Measurements from ENCODE around the gene ATG9A. TPM values are rescaled to one million over a fixed set of nuclear protein-coding genes. Genes with fewer than 3 reads are reported as not detected.
A peak's percentile ranks its signal among the peaks of the same experiment; 100 is the strongest.

The ATG9A gene
- total RNA-seq, 1 donor from 2014 or later = 82.8 TPM

GRCh38 chr2:219273937-219274336, 44.5 kb upstream of the ATG9A start:
- no peak overlapping the region for H3K4me3 Mint-ChIP-seq (ENCODE audit: unreplicated experiment)
- peak overlapping the region; percentile 98 for H3K27ac Mint-ChIP-seq (ENCODE audit: unreplicated experiment)
- no peaks in the 10 kb centered on the region for H3K36me3 Mint-ChIP-seq (ENCODE audit: low read depth)
- H3K9me3 Mint-ChIP-seq (ENCODE audit: low read depth) = no peaks in the 10 kb centered on the region
- no peaks in the 10 kb centered on the region for H3K27me3 Mint-ChIP-seq (ENCODE audit: low read depth)
- TF ChIP-seq, protein P1, sequence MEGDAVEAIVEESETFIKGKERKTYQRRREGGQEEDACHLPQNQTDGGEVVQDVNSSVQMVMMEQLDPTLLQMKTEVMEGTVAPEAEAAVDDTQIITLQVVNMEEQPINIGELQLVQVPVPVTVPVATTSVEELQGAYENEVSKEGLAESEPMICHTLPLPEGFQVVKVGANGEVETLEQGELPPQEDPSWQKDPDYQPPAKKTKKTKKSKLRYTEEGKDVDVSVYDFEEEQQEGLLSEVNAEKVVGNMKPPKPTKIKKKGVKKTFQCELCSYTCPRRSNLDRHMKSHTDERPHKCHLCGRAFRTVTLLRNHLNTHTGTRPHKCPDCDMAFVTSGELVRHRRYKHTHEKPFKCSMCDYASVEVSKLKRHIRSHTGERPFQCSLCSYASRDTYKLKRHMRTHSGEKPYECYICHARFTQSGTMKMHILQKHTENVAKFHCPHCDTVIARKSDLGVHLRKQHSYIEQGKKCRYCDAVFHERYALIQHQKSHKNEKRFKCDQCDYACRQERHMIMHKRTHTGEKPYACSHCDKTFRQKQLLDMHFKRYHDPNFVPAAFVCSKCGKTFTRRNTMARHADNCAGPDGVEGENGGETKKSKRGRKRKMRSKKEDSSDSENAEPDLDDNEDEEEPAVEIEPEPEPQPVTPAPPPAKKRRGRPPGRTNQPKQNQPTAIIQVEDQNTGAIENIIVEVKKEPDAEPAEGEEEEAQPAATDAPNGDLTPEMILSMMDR (IDR thresholded peaks at IDR 0.05) = no peak
- peaks cover 43% of the 10 kb centered on the region for H3K4me1 Mint-ChIP-seq (ENCODE audit: low read depth)
- DNase-seq (ENCODE audit: low spot score) = peak; percentile 67

DNA sequence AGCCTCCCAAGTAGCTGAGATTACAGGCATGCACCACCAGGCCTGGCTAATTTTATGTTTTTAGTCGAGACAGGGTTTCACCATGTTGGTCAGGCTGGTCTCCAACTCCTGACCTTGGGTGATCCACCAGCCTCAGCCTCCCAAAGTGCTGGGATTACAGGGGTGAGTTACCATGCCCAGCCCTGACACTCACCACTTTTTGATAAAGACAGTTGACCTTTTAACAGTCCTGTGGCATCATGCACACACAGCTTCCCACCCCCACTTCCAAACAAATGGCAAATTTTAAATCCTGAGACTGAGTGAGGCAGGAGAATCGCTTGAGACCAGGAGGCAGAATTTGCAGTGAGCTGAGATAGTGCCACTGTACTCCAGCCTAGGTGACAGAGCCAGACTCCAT, 43.6 kb upstream of the ATG9A start:
- no peaks in the 10 kb centered on the region for H3K27me3 Mint-ChIP-seq (ENCODE audit: low read depth)
- TF ChIP-seq, protein P1 (IDR thresholded peaks at IDR 0.05) = no peak
- H3K36me3 Mint-ChIP-seq (ENCODE audit: low read depth) = no peaks in the 10 kb centered on the region
- H3K27ac Mint-ChIP-seq (ENCODE audit: unreplicated experiment) = no peak overlapping the region
- H3K4me3 Mint-ChIP-seq (ENCODE audit: unreplicated experiment) = no peak overlapping the region
- peaks cover 33% of the 10 kb centered on the region for H3K4me1 Mint-ChIP-seq (ENCODE audit: low read depth)
- DNase-seq (ENCODE audit: low spot score) = peak; percentile 25
- no peaks in the 10 kb centered on the region for H3K9me3 Mint-ChIP-seq (ENCODE audit: low read depth)

DNA sequence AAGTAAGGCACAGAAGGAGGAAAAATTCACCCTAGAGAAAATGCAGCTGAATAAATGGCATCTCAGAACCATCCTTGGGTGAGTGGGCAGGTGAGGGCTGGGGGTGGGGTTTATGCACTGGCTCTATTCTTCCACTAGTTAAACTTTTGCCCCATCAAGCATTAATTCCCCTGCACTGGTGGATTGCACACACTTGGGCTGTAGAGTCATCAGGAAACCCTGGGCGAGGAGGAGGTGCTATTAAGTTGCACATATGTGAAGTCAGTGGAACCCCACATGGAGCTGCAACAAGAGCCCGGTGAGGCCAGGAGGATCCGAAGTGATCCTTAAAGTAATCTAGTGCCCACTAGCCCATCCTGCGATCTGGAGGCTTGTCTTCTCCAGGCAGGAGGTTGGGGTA, 42.9 kb upstream of the ATG9A start:
- DNase-seq (ENCODE audit: low spot score) = peak; percentile 37
- Mint-ChIP-seq H3K9me3 (ENCODE audit: low read depth) (no peaks in the 10 kb centered on the region), H3K27me3 (ENCODE audit: low read depth) (no peaks in the 10 kb centered on the region), H3K4me3 (ENCODE audit: unreplicated experiment) (no peak overlapping the region), H3K4me1 (ENCODE audit: low read depth) (peaks cover 27% of the 10 kb centered on the region), H3K27ac (ENCODE audit: unreplicated experiment) (no peak overlapping the region), H3K36me3 (ENCODE audit: low read depth) (no peaks in the 10 kb centered on the region)
- TF ChIP-seq, protein P1 (IDR thresholded peaks at IDR 0.05) = no peak

DNA sequence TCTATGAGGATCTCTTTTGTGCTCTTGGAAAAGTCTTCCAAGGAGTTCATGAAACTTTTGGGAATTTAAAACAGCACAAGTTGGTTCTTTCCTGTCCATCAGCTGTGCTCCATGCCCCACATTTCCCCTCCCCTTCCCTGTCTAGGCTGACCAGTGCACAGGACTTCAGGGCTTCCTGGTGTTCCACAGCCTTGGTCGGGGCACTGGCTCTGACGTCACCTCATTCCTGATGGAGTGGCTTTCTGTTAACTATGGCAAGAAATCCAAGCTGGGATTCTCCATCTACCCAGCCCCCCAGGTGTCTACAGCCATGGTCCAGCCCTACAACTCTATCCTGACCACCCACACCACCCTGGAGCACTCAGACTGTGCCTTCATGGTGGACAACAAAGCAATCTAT, 41.6 kb upstream of the ATG9A start:
- H3K36me3 Mint-ChIP-seq (ENCODE audit: low read depth) = no peaks in the 10 kb centered on the region
- H3K27me3 Mint-ChIP-seq (ENCODE audit: low read depth) = no peaks in the 10 kb centered on the region
- H3K4me1 Mint-ChIP-seq (ENCODE audit: low read depth) = peaks cover 26% of the 10 kb centered on the region
- H3K9me3 Mint-ChIP-seq (ENCODE audit: low read depth) = no peaks in the 10 kb centered on the region
- TF ChIP-seq, protein P1 (IDR thresholded peaks at IDR 0.05) = no peak
- DNase-seq (ENCODE audit: low spot score) = peak; percentile 24
- no peak overlapping the region for H3K27ac Mint-ChIP-seq (ENCODE audit: unreplicated experiment)
- H3K4me3 Mint-ChIP-seq (ENCODE audit: unreplicated experiment) = no peak overlapping the region

- DNase-seq (ENCODE audit: low spot score) = peak; percentile 53
- H3K4me1 Mint-ChIP-seq (ENCODE audit: low read depth) = peaks cover 22% of the 10 kb centered on the region
- H3K4me3 Mint-ChIP-seq (ENCODE audit: unreplicated experiment) = no peak overlapping the region
- H3K36me3 Mint-ChIP-seq (ENCODE audit: low read depth) = no peaks in the 10 kb centered on the region
- H3K27me3 Mint-ChIP-seq (ENCODE audit: low read depth) = no peaks in the 10 kb centered on the region
- TF ChIP-seq, protein P1 (IDR thresholded peaks at IDR 0.05) = no peak
- no peaks in the 10 kb centered on the region for H3K9me3 Mint-ChIP-seq (ENCODE audit: low read depth)
- H3K27ac Mint-ChIP-seq (ENCODE audit: unreplicated experiment) = no peak overlapping the region
Measured at GRCh38 chr2:219270055-219270372, 40.6 kb upstream of the ATG9A start.
